D721Med (cell line): ENCODE measurements around the gene GNL2.

ENCODE experiments used
- DNase-seq: peaks from one replicate; pipeline ENCODE4 v3.0.0; 2011; ENCODE audit warnings: low spot score; ENCODE audit not compliant: insufficient read length
- FAIRE-seq: peaks from 2 replicates; lab custom pipeline; 2011; peaks lifted over from hg19 to GRCh38; lab: Jason Lieb, UNC
- TF ChIP-seq, protein P1 (sequence below): IDR thresholded peaks from 2 replicates; pipeline ENCODE4 v1.5.1; 2012; ENCODE audit warnings: mild to moderate bottlenecking, control low read depth; ENCODE audit not compliant: insufficient read depth; ENCODE audit errors: missing control alignments

Gene GNL2

DNA sequence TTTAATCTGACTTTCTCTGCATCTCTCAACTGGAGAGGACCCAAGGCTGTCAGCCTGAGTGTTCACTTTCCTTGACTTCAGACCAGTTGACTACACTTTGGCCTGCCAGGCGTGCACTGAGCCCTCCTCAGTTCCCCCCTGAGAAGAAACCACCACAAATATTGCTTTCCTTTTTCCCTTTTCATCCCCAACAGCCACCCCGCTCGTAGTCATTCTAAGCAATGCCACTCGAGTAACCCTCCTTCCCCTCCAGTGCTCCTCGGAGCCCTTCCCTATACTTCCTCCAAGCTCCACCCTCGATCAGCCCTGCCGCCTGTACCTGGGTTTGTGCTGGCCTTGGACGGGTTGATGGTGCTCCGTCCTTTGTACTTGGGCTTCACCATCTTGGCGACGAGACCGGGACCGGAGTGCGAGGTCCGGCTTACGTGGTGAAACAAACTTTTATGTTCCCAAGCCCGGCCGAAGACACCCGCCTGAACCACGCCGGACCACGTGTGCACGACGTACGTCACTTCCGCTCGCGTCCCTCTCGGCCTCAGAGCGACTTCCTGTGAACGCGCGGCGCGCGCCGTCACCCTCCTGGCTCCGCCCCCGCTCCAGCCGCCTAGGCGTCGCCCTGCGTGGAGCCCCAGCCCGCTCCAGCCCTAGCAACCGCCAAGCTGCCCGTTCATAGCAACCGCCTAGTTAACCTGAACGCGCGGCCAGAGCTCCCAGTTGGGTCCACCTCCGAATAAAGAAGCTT, at the start of gene GNL2:
Gene GNL2 (minus strand): TSS at position 498 of the 742 bp plus-strand sequence. CDS start 115 bp downstream, at position 383.
- TF ChIP-seq, protein P1, sequence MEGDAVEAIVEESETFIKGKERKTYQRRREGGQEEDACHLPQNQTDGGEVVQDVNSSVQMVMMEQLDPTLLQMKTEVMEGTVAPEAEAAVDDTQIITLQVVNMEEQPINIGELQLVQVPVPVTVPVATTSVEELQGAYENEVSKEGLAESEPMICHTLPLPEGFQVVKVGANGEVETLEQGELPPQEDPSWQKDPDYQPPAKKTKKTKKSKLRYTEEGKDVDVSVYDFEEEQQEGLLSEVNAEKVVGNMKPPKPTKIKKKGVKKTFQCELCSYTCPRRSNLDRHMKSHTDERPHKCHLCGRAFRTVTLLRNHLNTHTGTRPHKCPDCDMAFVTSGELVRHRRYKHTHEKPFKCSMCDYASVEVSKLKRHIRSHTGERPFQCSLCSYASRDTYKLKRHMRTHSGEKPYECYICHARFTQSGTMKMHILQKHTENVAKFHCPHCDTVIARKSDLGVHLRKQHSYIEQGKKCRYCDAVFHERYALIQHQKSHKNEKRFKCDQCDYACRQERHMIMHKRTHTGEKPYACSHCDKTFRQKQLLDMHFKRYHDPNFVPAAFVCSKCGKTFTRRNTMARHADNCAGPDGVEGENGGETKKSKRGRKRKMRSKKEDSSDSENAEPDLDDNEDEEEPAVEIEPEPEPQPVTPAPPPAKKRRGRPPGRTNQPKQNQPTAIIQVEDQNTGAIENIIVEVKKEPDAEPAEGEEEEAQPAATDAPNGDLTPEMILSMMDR = no peak
- DNase-seq (peak; percentile 91), FAIRE-seq (no peak)

DNA sequence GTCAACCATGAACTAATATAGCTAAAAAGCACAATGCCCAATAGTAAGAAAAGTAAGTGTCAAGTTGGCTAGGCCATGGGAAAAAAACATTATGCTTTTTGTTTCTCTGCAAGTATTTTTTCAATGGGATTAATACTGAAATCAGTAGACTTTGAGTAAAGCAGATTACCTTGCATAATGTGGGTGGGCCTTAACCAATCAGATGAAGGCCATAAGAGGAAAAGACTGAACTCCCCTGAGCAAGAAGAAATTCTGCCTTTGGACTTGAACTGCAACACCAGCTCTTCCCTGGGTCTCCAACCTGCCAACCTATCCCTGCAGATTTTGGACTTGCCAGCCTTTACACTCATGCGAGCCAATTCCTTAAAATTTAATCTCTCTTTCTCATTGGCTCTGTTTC, 45.3 kb upstream of the GNL2 start:
- DNase-seq (no peak), FAIRE-seq (no peak)
- TF ChIP-seq, protein P1 = no peak

GRCh38 chr1:37636435-37636834, 40.7 kb upstream of the GNL2 start:
- FAIRE-seq (no peak), DNase-seq (no peak)
- TF ChIP-seq, protein P1 = no peak

DNA sequence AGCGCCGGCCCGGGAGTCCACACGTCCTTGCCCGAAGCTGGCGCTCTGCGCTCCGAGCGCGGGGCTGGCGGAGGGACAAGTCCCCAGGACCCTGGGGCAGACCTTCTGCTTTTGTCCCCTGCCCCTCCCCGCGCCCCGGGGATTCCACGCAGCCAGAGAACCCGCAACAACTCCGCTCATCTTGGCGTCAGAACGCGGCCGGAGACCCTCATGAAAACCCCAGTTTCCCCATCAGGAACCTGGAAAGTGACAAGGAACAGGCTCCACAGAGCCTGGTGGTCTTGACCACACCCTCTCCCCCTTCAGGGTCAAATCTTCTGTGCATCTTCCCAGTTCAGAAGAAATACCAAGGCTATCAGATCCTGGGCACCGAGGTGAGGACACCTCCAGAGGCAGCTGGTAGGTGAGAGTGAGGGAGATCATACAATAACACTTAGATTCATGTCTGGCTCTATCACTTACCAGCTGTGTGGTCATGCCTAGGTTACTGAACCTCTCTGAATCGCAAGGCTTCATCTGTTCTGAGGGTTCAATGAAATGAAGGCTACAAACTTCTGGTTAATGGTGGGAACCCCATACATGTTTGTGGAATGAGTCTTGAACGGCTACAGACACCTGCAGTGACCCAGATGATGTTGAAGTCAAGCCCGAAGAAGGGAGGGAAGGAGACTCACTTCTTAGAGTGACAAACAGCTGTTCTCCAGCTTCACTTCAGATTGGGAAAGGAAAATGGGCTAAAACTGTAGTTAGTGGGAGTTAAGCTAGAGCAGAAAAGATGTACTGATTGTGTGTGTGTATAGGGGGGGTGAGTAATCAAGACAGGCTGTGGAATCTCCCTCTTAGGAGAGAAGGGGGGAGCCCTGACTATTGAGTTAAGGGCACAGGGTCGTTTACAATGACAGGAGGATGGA, 39.5 kb upstream of the GNL2 start:
- DNase-seq = no peak
- TF ChIP-seq, protein P1 = no peak
- FAIRE-seq = no peak

DNA sequence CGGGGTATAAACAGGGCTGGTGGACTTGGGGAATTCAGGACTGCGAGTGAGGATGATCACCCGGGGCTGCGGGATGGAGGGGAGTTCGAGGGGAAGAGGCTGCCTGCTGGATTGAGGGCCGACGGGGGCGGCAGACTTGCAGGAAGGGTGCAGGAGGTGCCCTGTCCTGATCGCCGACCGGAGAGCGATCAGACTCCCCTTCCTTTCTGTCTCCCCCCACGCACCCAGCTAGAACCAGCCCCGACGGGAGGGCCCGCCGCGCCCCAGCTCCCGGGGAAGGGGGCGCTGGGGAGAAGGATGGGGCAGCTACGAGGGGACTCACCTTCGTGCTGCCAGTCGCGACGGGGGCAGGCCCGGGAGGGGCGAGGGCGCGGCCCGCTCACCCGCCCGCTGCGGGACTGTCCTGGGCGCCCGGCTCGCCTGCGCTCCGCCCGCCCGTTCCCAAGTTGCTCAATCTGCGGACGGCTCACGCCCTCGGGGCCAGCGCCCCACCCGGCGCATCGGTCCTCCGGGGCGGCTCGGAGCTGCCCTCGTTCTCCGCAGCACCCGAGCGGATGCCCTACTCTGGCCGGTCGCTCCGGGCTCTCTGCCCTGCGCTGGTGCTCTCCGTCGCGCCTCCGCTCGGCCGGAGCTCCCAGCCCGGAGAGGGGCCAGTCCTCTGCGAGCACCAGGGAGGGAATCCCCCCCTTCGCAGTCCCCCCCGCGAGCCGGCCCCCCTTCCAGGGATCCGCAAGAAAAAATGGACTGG, 38.7 kb upstream of the GNL2 start, which contains the start of gene RSPO1:
Gene RSPO1 (minus strand): TSS at position 649 of the 748 bp plus-strand sequence. CDS start 5,231 bp downstream, outside the sequence.
- TF ChIP-seq, protein P1 = no peak
- FAIRE-seq = no peak
- peak; percentile 92 for DNase-seq

- TF ChIP-seq, protein P1 = no peak
- DNase-seq = no peak
- FAIRE-seq = no peak
Observed at GRCh38 chr1:37633938-37634243, 38.2 kb upstream of the GNL2 start.
